ENCODE measurements around the gene ITGB3BP. TPM values are rescaled to one million over a fixed set of nuclear protein-coding genes. Genes with fewer than 3 reads are reported as not detected.

Gene ITGB3BP
- total and polyA plus RNA-seq, 2 donors (not counting 1 experiment from before 2014, with no cell fraction given), result 16.7 to 21.3 TPM

- no peak for TF ChIP-seq CTCF (conservative IDR thresholded peaks at IDR 0.05 in 1 of 2, IDR thresholded peaks at IDR 0.05 in 1 of 2; ENCODE audit: low read depth in 1 of 2, low read length in 2 of 2)
- TF ChIP-seq EZH2 (IDR thresholded peaks at IDR 0.05; ENCODE audit: low read length, missing control alignments), result no peak
- H3K4me2 ChIP-seq (ENCODE audit: extremely low read depth, insufficient read depth, low read length), result no peak overlapping the region
- H3K4me1 ChIP-seq (ENCODE audit: control insufficient read depth, extremely low read depth, insufficient read depth, low read length), result no peaks in the 10 kb centered on the region
- H3K27ac ChIP-seq (ENCODE audit: insufficient read depth, low read length), result no peak overlapping the region
- no peak for DNase-seq (ENCODE audit: low read depth in 2 of 2)
- H2AFZ ChIP-seq (ENCODE audit: low read length), result no peak overlapping the region
- H3K27me3 ChIP-seq (ENCODE audit: control insufficient read depth, insufficient read depth, low read length), result no peaks in the 10 kb centered on the region
- H3K36me3 ChIP-seq (ENCODE audit: control insufficient read depth, insufficient read depth, low read length), result no peaks in the 10 kb centered on the region
- H3K79me2 ChIP-seq (ENCODE audit: control insufficient read depth, insufficient read depth, low read length), result no peaks in the 10 kb centered on the region
- H3K9ac ChIP-seq (ENCODE audit: insufficient read depth, low read length), result no peak overlapping the region
- no peaks in the 10 kb centered on the region for H4K20me1 ChIP-seq (ENCODE audit: control insufficient read depth, extremely low read depth, insufficient read depth, low read length)
- no peak overlapping the region for H3K4me3 ChIP-seq (replicated peaks in 1 of 4; ENCODE audit: control extremely low read depth in 1 of 4, insufficient read depth in 1 of 4, low read depth in 3 of 4, low read length in 4 of 4)
- no peaks in the 10 kb centered on the region for H3K9me3 ChIP-seq (ENCODE audit: control insufficient read depth, insufficient read depth, low read depth, low read length)
Observed at GRCh38 chr1:63548303-63548702, 25.3 kb upstream of the ITGB3BP start.

DNA sequence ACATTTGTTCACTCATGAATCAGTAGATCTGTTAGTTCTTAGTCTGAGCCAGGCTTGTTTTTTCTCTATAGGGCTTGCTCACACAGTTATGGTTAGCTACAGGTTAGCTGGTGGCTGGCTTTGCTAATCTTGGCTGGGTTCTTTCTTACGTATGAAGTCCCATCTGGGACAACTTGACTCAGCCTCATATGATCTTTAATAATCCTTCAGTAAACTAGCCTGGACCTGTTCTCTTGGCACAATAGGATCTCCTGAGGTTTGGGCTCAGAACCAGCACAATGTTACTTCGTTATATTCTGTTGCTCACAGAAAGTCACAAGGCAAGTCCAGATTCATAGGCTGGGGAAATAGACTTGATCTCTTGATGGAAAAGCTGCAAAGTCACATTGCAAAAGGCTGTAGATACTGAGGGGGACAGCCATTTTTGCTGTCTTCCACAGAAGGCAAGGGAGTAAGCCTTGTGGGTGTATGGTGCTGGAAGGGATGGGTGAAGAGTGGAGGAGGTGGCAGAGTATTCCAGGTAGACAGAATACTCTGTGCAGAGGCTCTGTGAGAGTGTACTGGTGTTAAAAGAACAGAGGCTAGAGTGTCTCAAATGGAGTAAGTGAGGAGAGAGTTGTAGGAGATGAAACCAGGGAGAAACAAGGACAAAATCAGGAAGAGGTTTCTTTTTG is 24.7 kb upstream of the ITGB3BP start:
- Histone ChIP-seq H4K20me1 (ENCODE audit: control insufficient read depth, extremely low read depth, insufficient read depth, low read length) (no peaks in the 10 kb centered on the region), H3K27me3 (ENCODE audit: control insufficient read depth, insufficient read depth, low read length) (no peaks in the 10 kb centered on the region), H2AFZ (ENCODE audit: low read length) (no peak overlapping the region), H3K79me2 (ENCODE audit: control insufficient read depth, insufficient read depth, low read length) (no peaks in the 10 kb centered on the region), H3K9ac (ENCODE audit: insufficient read depth, low read length) (no peak overlapping the region), H3K4me2 (ENCODE audit: extremely low read depth, insufficient read depth, low read length) (no peak overlapping the region), H3K27ac (ENCODE audit: insufficient read depth, low read length) (no peak overlapping the region), H3K9me3 (ENCODE audit: control insufficient read depth, insufficient read depth, low read depth, low read length) (no peaks in the 10 kb centered on the region), H3K4me3 (replicated peaks in 1 of 4; ENCODE audit: control extremely low read depth in 1 of 4, insufficient read depth in 1 of 4, low read depth in 3 of 4, low read length in 4 of 4) (no peak overlapping the region), H3K4me1 (ENCODE audit: control insufficient read depth, extremely low read depth, insufficient read depth, low read length) (no peaks in the 10 kb centered on the region), H3K36me3 (ENCODE audit: control insufficient read depth, insufficient read depth, low read length) (no peaks in the 10 kb centered on the region)
- peak; percentile 25 to 50 for DNase-seq (ENCODE audit: low read depth in 2 of 2)
- TF ChIP-seq CTCF (conservative IDR thresholded peaks at IDR 0.05 in 1 of 2, IDR thresholded peaks at IDR 0.05 in 1 of 2; ENCODE audit: low read depth in 1 of 2, low read length in 2 of 2), result no peak
- no peak for TF ChIP-seq EZH2 (IDR thresholded peaks at IDR 0.05; ENCODE audit: low read length, missing control alignments)

GRCh38 chr1:63545780-63546179 is 22.8 kb upstream of the ITGB3BP start:
- Histone ChIP-seq H3K4me1 (ENCODE audit: control insufficient read depth, extremely low read depth, insufficient read depth, low read length) (no peaks in the 10 kb centered on the region), H3K4me2 (ENCODE audit: extremely low read depth, insufficient read depth, low read length) (no peak overlapping the region), H3K9ac (ENCODE audit: insufficient read depth, low read length) (no peak overlapping the region), H3K36me3 (ENCODE audit: control insufficient read depth, insufficient read depth, low read length) (no peaks in the 10 kb centered on the region), H2AFZ (ENCODE audit: low read length) (no peak overlapping the region), H3K4me3 (replicated peaks in 1 of 4; ENCODE audit: control extremely low read depth in 1 of 4, insufficient read depth in 1 of 4, low read depth in 3 of 4, low read length in 4 of 4) (no peak overlapping the region), H3K79me2 (ENCODE audit: control insufficient read depth, insufficient read depth, low read length) (no peaks in the 10 kb centered on the region), H3K27me3 (ENCODE audit: control insufficient read depth, insufficient read depth, low read length) (no peaks in the 10 kb centered on the region), H4K20me1 (ENCODE audit: control insufficient read depth, extremely low read depth, insufficient read depth, low read length) (no peaks in the 10 kb centered on the region), H3K27ac (ENCODE audit: insufficient read depth, low read length) (no peak overlapping the region), H3K9me3 (ENCODE audit: control insufficient read depth, insufficient read depth, low read depth, low read length) (no peaks in the 10 kb centered on the region)
- DNase-seq (ENCODE audit: low read depth in 2 of 2), result peak; percentile 27 to 34
- TF ChIP-seq EZH2 (IDR thresholded peaks at IDR 0.05; ENCODE audit: low read length, missing control alignments) (no peak), CTCF (conservative IDR thresholded peaks at IDR 0.05 in 1 of 2, IDR thresholded peaks at IDR 0.05 in 1 of 2; ENCODE audit: low read depth in 1 of 2, low read length in 2 of 2) (no peak)
